22Rv1 (cell line): Measurements from ENCODE around the gene STRAP.
"Not testable (repeated sequence)": the region's sequence is repeated elsewhere in the genome, so short reads cannot be mapped to it uniquely, and the experiment has no call there.

Experiments
- ZFX ChIP-seq: fragments of 450-650 bp; IDR thresholded peaks from 2 replicates; pipeline ENCODE4 v1.6.1; 2017; ENCODE audit warnings: antibody characterized with exemption, borderline replicate concordance
- TF ChIP-seq, protein P1 (sequence below): fragments of 450-650 bp; IDR thresholded peaks from 2 replicates; pipeline ENCODE4 v1.5.1; 2017; ENCODE audit warnings: mild to moderate bottlenecking

DNA sequence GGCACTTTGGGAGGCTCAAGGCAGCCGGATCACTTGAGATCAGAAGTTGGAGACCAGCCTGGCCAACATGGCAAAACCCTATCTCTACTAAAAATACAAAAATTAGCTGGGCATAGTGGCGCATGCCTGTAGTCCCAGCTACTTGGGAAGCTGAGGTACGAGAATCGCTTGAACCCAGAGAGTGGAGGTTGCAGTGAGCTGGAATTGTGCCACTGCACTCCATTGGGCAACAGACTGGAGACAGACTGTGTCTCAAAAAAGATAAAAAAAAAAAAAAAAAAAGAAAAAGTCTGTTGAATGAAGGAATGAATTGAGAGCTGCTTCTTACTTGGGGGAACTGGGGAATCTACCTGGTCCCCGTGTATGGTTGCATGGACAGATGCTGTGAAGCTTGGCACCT lies 31.9 kb downstream of the STRAP start:
- TF ChIP-seq, protein P1, sequence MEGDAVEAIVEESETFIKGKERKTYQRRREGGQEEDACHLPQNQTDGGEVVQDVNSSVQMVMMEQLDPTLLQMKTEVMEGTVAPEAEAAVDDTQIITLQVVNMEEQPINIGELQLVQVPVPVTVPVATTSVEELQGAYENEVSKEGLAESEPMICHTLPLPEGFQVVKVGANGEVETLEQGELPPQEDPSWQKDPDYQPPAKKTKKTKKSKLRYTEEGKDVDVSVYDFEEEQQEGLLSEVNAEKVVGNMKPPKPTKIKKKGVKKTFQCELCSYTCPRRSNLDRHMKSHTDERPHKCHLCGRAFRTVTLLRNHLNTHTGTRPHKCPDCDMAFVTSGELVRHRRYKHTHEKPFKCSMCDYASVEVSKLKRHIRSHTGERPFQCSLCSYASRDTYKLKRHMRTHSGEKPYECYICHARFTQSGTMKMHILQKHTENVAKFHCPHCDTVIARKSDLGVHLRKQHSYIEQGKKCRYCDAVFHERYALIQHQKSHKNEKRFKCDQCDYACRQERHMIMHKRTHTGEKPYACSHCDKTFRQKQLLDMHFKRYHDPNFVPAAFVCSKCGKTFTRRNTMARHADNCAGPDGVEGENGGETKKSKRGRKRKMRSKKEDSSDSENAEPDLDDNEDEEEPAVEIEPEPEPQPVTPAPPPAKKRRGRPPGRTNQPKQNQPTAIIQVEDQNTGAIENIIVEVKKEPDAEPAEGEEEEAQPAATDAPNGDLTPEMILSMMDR, result not testable (repeated sequence)
- not testable (repeated sequence) for TF ChIP-seq ZFX
